ENCODE data around the gene ZNF30. TPM values are rescaled to one million over a fixed set of nuclear protein-coding genes. Genes with fewer than 3 reads are reported as not detected.

The ZNF30 gene
- total RNA-seq, 4 donors from 2014 or later, result 1.4 to 2.2 TPM; not detected in 2

DNA sequence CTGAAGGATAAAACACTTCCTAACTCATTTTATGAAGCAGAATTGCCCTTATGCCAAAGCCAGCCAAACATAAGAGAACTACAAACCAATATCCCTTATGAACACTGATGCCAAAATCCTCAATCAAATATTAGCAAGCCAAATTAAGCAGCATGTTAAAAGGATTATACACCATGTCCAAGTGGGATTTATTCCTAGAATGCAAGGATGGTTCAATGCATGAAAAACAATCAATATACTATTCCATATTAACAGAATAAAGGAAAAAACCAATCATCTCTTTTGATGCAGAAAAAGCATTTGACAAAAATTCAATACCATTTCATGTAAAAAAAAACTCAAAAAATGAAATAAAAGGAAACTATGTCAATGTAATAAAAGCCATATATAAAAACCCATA lies 26.4 kb downstream of the ZNF30 start:
- no peaks in the 10 kb centered on the region for H3K4me1 ChIP-seq
- no peak for DNase-seq
- intact Hi-C loops (cut with DNase I; ENCODE audit: low total_unique reads) (no loop called here), in situ Hi-C loops (cut with MboI; ENCODE audit: low pct_ligation_motif_present in 1 of 4, low pct_unique_long_range_greater_than_20kb in 1 of 4, low sequenced_read_pairs in 3 of 4) (no loop called here)
- H3K36me3 ChIP-seq, result peaks cover 0 to 46% (median 8%) of the 10 kb centered on the region in 4 donors
- H3K27me3 ChIP-seq, result no peaks in the 10 kb centered on the region
- no peak for TF ChIP-seq EP300 (IDR thresholded peaks at IDR 0.05; ENCODE audit: low read depth)
- no peak for TF ChIP-seq POLR2AphosphoS5 (IDR thresholded peaks at IDR 0.05)
- TF ChIP-seq POLR2A (IDR thresholded peaks at IDR 0.05), result no peak
- TF ChIP-seq, protein P1, sequence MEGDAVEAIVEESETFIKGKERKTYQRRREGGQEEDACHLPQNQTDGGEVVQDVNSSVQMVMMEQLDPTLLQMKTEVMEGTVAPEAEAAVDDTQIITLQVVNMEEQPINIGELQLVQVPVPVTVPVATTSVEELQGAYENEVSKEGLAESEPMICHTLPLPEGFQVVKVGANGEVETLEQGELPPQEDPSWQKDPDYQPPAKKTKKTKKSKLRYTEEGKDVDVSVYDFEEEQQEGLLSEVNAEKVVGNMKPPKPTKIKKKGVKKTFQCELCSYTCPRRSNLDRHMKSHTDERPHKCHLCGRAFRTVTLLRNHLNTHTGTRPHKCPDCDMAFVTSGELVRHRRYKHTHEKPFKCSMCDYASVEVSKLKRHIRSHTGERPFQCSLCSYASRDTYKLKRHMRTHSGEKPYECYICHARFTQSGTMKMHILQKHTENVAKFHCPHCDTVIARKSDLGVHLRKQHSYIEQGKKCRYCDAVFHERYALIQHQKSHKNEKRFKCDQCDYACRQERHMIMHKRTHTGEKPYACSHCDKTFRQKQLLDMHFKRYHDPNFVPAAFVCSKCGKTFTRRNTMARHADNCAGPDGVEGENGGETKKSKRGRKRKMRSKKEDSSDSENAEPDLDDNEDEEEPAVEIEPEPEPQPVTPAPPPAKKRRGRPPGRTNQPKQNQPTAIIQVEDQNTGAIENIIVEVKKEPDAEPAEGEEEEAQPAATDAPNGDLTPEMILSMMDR (IDR thresholded peaks at IDR 0.05), result no peak
- no peak overlapping the region for H3K4me3 ChIP-seq
- no peak overlapping the region for H3K27ac ChIP-seq
- peaks cover 62 to 64% of the 10 kb centered on the region in 2 donors for H3K9me3 ChIP-seq

DNA sequence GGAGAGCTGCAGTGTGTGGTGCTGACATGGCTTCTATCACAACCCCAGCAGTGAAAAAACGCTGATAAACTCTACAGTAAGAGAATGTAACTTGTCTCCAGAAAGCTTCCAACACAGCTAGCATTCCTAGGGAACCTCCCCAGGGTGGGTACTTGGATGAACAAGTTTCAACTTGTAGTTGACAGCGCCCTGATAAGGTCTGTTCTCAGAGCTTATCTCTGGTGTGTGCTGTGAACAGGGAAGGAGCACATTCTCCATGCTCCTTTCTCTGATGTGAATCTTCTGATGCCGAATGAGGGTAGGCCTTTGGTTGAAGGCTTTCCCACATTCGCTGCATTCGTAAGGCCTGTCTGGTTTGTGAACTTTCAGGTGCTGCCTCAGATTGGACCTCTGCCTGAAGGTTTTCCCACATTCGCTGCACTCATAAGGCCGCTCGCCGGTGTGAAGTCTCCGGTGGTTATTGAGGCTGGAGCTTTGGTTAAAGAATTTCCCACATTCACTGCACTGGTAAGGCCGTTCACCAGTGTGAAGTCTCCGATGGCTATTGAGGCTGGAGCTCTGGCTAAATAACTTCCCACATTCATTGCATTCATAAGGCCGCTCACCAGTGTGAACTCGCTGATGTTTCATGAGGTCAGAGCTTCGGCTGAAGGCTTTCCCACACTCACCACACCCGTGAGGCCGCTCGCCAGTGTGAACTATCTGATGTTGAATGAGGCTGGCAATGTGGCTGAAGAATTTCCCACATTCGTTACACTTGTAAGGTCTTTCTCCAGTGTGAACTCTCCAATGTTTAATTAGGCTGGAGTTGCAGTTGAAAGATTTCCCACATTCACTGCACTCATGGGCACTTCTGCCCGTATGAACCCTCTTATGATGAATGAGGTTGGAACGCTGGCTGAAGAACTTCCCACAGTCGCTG lies 31.4 kb downstream of the ZNF30 start:
- peaks cover 7 to 14% (median 10%) of the 10 kb centered on the region in 4 donors for H3K4me1 ChIP-seq
- WGBS, 2 donors (ENCODE audit: low coverage in 1 of 2), result 90 to 98% methylated on average over 6 to 22 of the region's 22 CpGs
- peaks cover 3 to 67% (median 27%) of the 10 kb centered on the region in 4 donors for H3K36me3 ChIP-seq
- peaks cover 67 to 69% of the 10 kb centered on the region in 2 donors for H3K9me3 ChIP-seq
- H3K27me3 ChIP-seq, result no peaks in the 10 kb centered on the region
- H3K4me3 ChIP-seq, result no peak overlapping the region
- in situ Hi-C loops (cut with MboI; ENCODE audit: low pct_ligation_motif_present in 1 of 4, low pct_unique_long_range_greater_than_20kb in 1 of 4, low sequenced_read_pairs in 3 of 4), result no loop called here
- no peak for TF ChIP-seq POLR2A (IDR thresholded peaks at IDR 0.05)
- TF ChIP-seq POLR2AphosphoS5 (IDR thresholded peaks at IDR 0.05), result no peak
- TF ChIP-seq, protein P1 (IDR thresholded peaks at IDR 0.05), result no peak
- TF ChIP-seq EP300 (IDR thresholded peaks at IDR 0.05; ENCODE audit: low read depth), result no peak
- H3K27ac ChIP-seq, result no peak overlapping the region
- DNase-seq, result no peak
- intact Hi-C loops (cut with DNase I; ENCODE audit: low total_unique reads), result no loop called here

DNA sequence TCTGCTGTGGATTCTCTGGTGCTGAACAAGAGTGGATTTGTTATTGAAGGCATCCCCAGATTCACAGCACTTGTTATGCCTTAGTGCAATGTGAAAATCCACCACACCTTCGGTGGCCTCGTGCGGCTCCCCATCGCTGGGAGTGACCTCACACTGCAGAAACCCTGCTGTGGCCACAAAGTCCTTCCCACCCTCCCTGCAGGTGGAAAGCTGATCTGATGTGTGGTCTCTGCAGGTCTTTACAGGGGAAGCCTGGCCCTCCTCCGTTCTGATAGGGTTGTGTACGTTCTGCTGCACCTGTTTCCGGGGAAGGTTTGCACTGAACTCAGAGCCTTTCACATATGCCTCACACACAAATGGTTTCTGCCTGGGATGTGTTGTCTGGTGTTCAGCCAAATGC lies 32.3 kb downstream of the ZNF30 start:
- Histone ChIP-seq H3K27ac (no peak overlapping the region), H3K9me3 (peaks cover 58 to 60% of the 10 kb centered on the region in 2 donors), H3K36me3 (peaks cover 3 to 61% (median 27%) of the 10 kb centered on the region in 4 donors), H3K4me3 (no peak overlapping the region), H3K27me3 (no peaks in the 10 kb centered on the region), H3K4me1 (peaks cover 7 to 17% (median 12%) of the 10 kb centered on the region in 4 donors)
- DNase-seq, result no peak
- whole genome bisulfite sequencing, 2 donors (ENCODE audit: low coverage in 1 of 2), result 87 to 100% methylated on average over 5 to 7 of the region's 7 CpGs
- TF ChIP-seq, protein P1 (IDR thresholded peaks at IDR 0.05), result no peak
- TF ChIP-seq POLR2A (IDR thresholded peaks at IDR 0.05) (no peak), EP300 (IDR thresholded peaks at IDR 0.05; ENCODE audit: low read depth) (no peak), POLR2AphosphoS5 (IDR thresholded peaks at IDR 0.05) (no peak)
- in situ Hi-C loops (cut with MboI; ENCODE audit: low pct_ligation_motif_present in 1 of 4, low pct_unique_long_range_greater_than_20kb in 1 of 4, low sequenced_read_pairs in 3 of 4) (no loop called here), intact Hi-C loops (cut with DNase I; ENCODE audit: low total_unique reads) (no loop called here)

DNA sequence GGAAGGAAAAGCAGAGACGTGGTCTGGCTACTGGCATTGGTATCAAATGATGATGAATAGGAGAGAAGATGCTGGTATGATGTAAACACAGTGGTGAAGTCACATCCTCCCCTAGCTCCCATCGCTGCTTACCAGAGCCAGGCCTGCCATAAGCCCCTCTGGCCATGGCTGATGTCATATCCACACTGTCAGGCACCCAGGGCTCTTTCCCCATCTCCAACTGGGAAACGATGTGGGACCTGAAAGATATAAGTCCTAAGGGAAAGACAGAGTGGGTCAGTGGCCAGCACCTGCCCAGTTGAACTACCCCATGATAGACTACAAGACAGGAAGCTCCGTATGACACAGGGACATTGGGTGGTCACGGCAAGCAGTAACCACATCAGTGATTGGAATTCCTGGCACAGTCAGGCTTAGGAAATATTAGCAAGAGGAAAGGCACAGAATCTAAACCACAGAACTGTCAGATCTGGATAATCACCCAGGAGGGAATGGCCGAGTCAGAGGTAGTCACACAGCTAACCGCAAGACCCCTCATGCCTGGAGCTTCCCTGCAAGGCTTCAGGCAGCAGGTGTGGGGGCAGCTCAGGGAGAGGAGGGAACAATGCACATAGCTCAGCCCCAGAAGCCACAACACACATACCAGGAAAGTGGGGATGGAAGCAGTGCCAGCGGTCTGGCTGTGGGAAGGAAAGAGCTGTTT lies 33.6 kb downstream of the ZNF30 start:
- intact Hi-C loops (cut with DNase I; ENCODE audit: low total_unique reads), result no loop called here
- H3K4me1 ChIP-seq, result peaks cover 7 to 21% (median 12%) of the 10 kb centered on the region in 4 donors
- no peaks in the 10 kb centered on the region for H3K27me3 ChIP-seq
- no peak overlapping the region for H3K4me3 ChIP-seq
- no peak overlapping the region for H3K27ac ChIP-seq
- DNase-seq, result no peak
- TF ChIP-seq, protein P1 (IDR thresholded peaks at IDR 0.05), result no peak
- TF ChIP-seq POLR2AphosphoS5 (IDR thresholded peaks at IDR 0.05) (no peak), EP300 (IDR thresholded peaks at IDR 0.05; ENCODE audit: low read depth) (no peak), POLR2A (IDR thresholded peaks at IDR 0.05) (no peak)
- 94 to 97% methylated on average over 5 to 8 of the region's 8 CpGs for WGBS, 2 donors (ENCODE audit: low coverage in 1 of 2)
- in situ Hi-C loops (cut with MboI; ENCODE audit: low pct_ligation_motif_present in 1 of 4, low pct_unique_long_range_greater_than_20kb in 1 of 4, low sequenced_read_pairs in 3 of 4), result loop anchor here in 1 of 4 donors (10.0 kb wide), 1 partner anchor 55 kb away; no protein-coding TSS in a partner anchor
- peaks cover 48 to 50% of the 10 kb centered on the region in 2 donors for H3K9me3 ChIP-seq
- peaks cover 3 to 56% (median 27%) of the 10 kb centered on the region in 4 donors for H3K36me3 ChIP-seq

Data from transverse colon (tissue), 4 donors.